ENCODE data around the gene ZNF641. TPM values are rescaled to one million over a fixed set of nuclear protein-coding genes. Genes with fewer than 3 reads are reported as not detected.
"Not testable (repeated sequence)": the region's sequence is repeated elsewhere in the genome, so short reads cannot be mapped to it uniquely, and the experiment has no call there.

The ZNF641 gene
- total and polyA plus RNA-seq, 12 donors, result 17.4 to 65.2 (median 44.7) TPM

GRCh38 chr12:48334808-48335207 is 15.9 kb downstream of the ZNF641 start:
- no peak overlapping the region for H3K4me3 ChIP-seq
- intact Hi-C loops (cut with DNase I), result no loop called here
- TF ChIP-seq POLR2A (IDR thresholded peaks at IDR 0.05), result no peak
- no peak for TF ChIP-seq CTCF (IDR thresholded peaks at IDR 0.05)
- DNase-seq, result no peak
- WGBS, 4 donors, result 71 to 90% (median 87%) methylated on average over 5 of the region's 5 CpGs
- H3K36me3 ChIP-seq (replicated peaks in 1 of 2), result no peaks in the 10 kb centered on the region
- no peaks in the 10 kb centered on the region for H3K27me3 ChIP-seq
- H3K27ac ChIP-seq, result no peak overlapping the region
- peaks cover 0 to 7% of the 10 kb centered on the region in 2 donors for H3K4me1 ChIP-seq (replicated peaks in 1 of 2)
- no peaks in the 10 kb centered on the region for H3K9me3 ChIP-seq (replicated peaks in 1 of 3)

- intact Hi-C loops (cut with DNase I); H3K36me3 ChIP-seq (replicated peaks in 1 of 2); H3K27me3 ChIP-seq; DNase-seq; H3K9me3 ChIP-seq (replicated peaks in 1 of 3); H3K4me3 ChIP-seq; H3K4me1 ChIP-seq (replicated peaks in 1 of 2); H3K27ac ChIP-seq: not testable (repeated sequence)
- WGBS, 4 donors, result 100% methylated on average over 4 of the region's 26 CpGs; no CpG with 5 or more reads in 3 of the 4 donors
Observed at GRCh38 chr12:48333680-48334079, 17.0 kb downstream of the ZNF641 start.

GRCh38 chr12:48331399-48331798 is 19.3 kb downstream of the ZNF641 start:
- no peak for DNase-seq
- WGBS, 4 donors, result 87 to 97% (median 94%) methylated on average over 2 of the region's 2 CpGs
- H3K27ac ChIP-seq, result no peak overlapping the region
- H3K4me3 ChIP-seq, result no peak overlapping the region
- no peaks in the 10 kb centered on the region for H3K9me3 ChIP-seq (replicated peaks in 1 of 3)
- no peaks in the 10 kb centered on the region for H3K36me3 ChIP-seq (replicated peaks in 1 of 2)
- intact Hi-C loops (cut with DNase I), result no loop called here
- no peaks in the 10 kb centered on the region for H3K4me1 ChIP-seq (replicated peaks in 1 of 2)
- TF ChIP-seq POLR2A (IDR thresholded peaks at IDR 0.05) (no peak), CTCF (IDR thresholded peaks at IDR 0.05) (no peak)
- H3K27me3 ChIP-seq, result no peaks in the 10 kb centered on the region

- DNase-seq, result no peak
- Histone ChIP-seq H3K36me3 (replicated peaks in 1 of 2) (no peaks in the 10 kb centered on the region), H3K4me3 (no peak overlapping the region), H3K27ac (no peak overlapping the region), H3K4me1 (replicated peaks in 1 of 2) (no peaks in the 10 kb centered on the region), H3K9me3 (replicated peaks in 1 of 3) (no peaks in the 10 kb centered on the region), H3K27me3 (no peaks in the 10 kb centered on the region)
- 88 to 92% (median 91%) methylated on average over 50 to 55 of the region's 55 CpGs for WGBS, 4 donors
- intact Hi-C loops (cut with DNase I), result no loop called here
- no peak for TF ChIP-seq POLR2A (IDR thresholded peaks at IDR 0.05)
- TF ChIP-seq CTCF (IDR thresholded peaks at IDR 0.05), result no peak
Observed at GRCh38 chr12:48329199-48329939, 21.4 kb downstream of the ZNF641 start.

- H3K27me3 ChIP-seq, result no peaks in the 10 kb centered on the region
- 88 to 95% (median 93%) methylated on average over 2 of the region's 2 CpGs; no CpG with 5 or more reads in 1 of the 4 donors for WGBS, 4 donors
- H3K4me1 ChIP-seq (replicated peaks in 1 of 2), result no peaks in the 10 kb centered on the region
- no peak overlapping the region for H3K4me3 ChIP-seq
- no peak for DNase-seq
- H3K36me3 ChIP-seq (replicated peaks in 1 of 2), result no peaks in the 10 kb centered on the region
- intact Hi-C loops (cut with DNase I), result no loop called here
- TF ChIP-seq POLR2A (IDR thresholded peaks at IDR 0.05) (no peak), CTCF (IDR thresholded peaks at IDR 0.05) (no peak)
- no peak overlapping the region for H3K27ac ChIP-seq
- H3K9me3 ChIP-seq (replicated peaks in 1 of 3), result no peaks in the 10 kb centered on the region
Observed at GRCh38 chr12:48316491-48316890, 34.2 kb downstream of the ZNF641 start.

Data from adrenal gland (tissue), 12 donors.